GM12865 (cell line): ENCODE results near the gene SMARCAL1.
"Not testable (repeated sequence)": the region's sequence is repeated elsewhere in the genome, so short reads cannot be mapped to it uniquely, and the experiment has no call there.

Experiments used
- DNase-seq: peaks from one replicate; pipeline ENCODE4 v3.0.0; 2010; ENCODE audit warnings: low read depth
- H3K4me3 ChIP-seq: 2 replicates; pipeline ENCODE4 v1.5.1; 2011; ENCODE audit warnings: mild to moderate bottlenecking, low read depth, low read length, control low read depth
- TF ChIP-seq, protein P1 (sequence below): IDR thresholded peaks from 2 replicates; pipeline ENCODE4 v1.5.1; 2011; ENCODE audit warnings: low read length, control low read depth, low read depth, inconsistent platforms; ENCODE audit not compliant: insufficient read depth; ENCODE audit errors: missing control alignments

The SMARCAL1 gene

GRCh38 chr2:216370961-216371712 lies 41.1 kb upstream of the SMARCAL1 start:
- no peak for DNase-seq
- TF ChIP-seq, protein P1, sequence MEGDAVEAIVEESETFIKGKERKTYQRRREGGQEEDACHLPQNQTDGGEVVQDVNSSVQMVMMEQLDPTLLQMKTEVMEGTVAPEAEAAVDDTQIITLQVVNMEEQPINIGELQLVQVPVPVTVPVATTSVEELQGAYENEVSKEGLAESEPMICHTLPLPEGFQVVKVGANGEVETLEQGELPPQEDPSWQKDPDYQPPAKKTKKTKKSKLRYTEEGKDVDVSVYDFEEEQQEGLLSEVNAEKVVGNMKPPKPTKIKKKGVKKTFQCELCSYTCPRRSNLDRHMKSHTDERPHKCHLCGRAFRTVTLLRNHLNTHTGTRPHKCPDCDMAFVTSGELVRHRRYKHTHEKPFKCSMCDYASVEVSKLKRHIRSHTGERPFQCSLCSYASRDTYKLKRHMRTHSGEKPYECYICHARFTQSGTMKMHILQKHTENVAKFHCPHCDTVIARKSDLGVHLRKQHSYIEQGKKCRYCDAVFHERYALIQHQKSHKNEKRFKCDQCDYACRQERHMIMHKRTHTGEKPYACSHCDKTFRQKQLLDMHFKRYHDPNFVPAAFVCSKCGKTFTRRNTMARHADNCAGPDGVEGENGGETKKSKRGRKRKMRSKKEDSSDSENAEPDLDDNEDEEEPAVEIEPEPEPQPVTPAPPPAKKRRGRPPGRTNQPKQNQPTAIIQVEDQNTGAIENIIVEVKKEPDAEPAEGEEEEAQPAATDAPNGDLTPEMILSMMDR, result no peak
- no peak overlapping the region for H3K4me3 ChIP-seq

DNA sequence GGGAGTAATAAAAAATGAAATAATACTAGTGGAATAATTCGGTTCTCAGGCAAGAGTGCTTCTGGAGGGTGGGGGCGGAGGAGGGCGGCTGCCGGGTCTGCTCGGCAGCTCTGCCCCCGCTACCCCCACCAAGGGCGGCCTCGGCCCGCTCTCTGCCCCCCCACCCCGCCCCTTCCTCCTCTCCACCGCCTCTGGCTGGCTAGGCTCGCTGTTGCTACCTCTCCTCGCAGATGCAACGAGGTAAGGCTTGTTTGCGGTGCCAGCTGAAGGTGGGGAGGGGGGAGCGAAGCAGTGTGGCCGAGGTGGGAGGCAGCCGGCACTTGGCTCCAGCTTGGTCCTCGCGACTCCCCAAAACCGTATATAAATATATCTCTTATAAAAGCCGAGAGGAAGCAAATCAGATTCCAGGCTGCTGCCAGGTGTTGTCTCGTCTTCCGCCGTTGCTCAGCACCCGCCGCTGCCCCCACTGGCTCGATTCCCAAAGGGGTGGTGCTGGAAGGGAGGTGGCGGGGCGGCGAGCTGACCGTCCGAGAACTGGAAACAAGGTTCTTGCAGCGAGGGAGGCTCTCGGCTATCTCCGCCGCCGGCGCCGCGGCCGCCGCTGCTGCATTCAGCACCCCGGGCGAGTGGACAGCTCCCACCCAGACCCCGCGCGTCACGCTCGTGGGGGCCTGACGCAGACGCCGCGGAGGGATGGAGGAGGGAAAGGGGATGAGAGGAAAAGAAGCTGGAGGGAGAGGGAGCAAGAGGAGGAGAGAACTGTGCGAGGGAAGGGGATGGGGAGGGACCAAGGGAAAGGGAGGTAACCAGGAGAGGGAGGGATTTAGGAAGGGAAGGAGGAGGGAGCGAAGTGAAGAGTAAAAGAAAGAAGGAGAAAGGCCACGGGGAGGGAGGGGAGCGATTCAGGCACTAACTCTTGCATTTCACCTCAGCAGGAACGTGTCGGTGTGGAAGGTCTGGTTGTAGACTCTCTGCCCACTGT lies 40.3 kb upstream of the SMARCAL1 start, which contains the start of gene MARCHF4:
MARCHF4 (minus strand) TSS at position 763 of the 982 bp plus-strand sequence. CDS start 2,223 bp downstream, outside the sequence.
- no peak within 1 kb of the TSS for H3K4me3 ChIP-seq
- TF ChIP-seq, protein P1, result no peak
- no peak for DNase-seq

- DNase-seq, result no peak
- no peak overlapping the region for H3K4me3 ChIP-seq
- TF ChIP-seq, protein P1, result no peak
Measured at GRCh38 chr2:216372761-216373291, 39.5 kb upstream of the SMARCAL1 start.

DNA sequence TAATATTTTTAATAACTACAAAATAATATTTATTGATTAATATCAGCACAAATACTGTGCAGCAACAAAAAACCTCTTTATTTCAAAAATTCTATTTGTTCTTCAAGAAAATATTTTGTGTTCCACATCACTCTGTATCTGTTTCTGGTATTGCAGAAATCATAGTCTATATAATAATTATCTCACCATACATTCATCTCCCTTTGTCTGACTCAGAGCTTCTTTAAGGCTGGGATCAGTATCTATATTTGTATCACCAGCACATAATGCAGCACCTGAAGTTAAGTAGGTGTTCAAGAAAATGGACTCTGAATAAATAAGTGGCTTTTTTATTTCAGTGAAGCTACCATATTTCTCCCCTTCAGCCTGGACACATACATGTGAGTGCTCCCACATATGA lies 38.4 kb upstream of the SMARCAL1 start:
- no peak overlapping the region for H3K4me3 ChIP-seq
- no peak for DNase-seq
- TF ChIP-seq, protein P1, result no peak

GRCh38 chr2:216375286-216375685 lies 37.0 kb upstream of the SMARCAL1 start:
- H3K4me3 ChIP-seq, result no peak overlapping the region
- TF ChIP-seq, protein P1, result no peak

GRCh38 chr2:216379977-216380376 lies 32.3 kb upstream of the SMARCAL1 start:
- DNase-seq, result no peak
- no peak overlapping the region for H3K4me3 ChIP-seq

More at GRCh38 chr2:216375286-216375685, 37.0 kb upstream of the SMARCAL1 start:
- no peak for DNase-seq

GRCh38 chr2:216384409-216384808 lies 27.9 kb upstream of the SMARCAL1 start:
- H3K4me3 ChIP-seq, DNase-seq: not testable (repeated sequence)

More at GRCh38 chr2:216379977-216380376, 32.3 kb upstream of the SMARCAL1 start:
- TF ChIP-seq, protein P1, result no peak
